CD4-positive, alpha-beta T cell (primary cell): ENCODE measurements around the gene ALLC. TPM values are rescaled to one million over a fixed set of nuclear protein-coding genes. Genes with fewer than 3 reads are reported as not detected.

Source experiments
- ATAC-seq: fragments of 200-7000 bp; cut with Tn5 transposase; one replicate; pipeline ENCODE4 v1.10.0; 2022; ENCODE audit warnings: mild to moderate bottlenecking; ENCODE audit not compliant: poor library complexity
- CTCF ChIA-PET: fragments of 350-600 bp; sonication (Branson Sonifier 250); formaldehyde crosslinking; loops from one replicate; lab custom pipeline; 2021; ENCODE audit warnings: antibody characterized with exemption, inconsistent platforms; lab: Charles Lee
- POLR2A ChIA-PET: fragments of 350-600 bp; sonication (Branson Sonifier 250); formaldehyde crosslinking; loops from one replicate; lab custom pipeline; 2021; ENCODE audit warnings: antibody characterized with exemption, inconsistent platforms; lab: Charles Lee
- DNase-seq, 14 experiments: peaks; one replicate each; pipeline ENCODE4 v3.0.0-alpha.2; 2013 to 2020; ENCODE audit warnings: mixed read lengths in 2 of 14
- H3K27ac ChIP-seq, 2 donors: one replicate each; pipeline versions ENCODE4 v1.5.1 to v1.7.0; 2013; ENCODE audit warnings: low read length in 2 of 2, low read depth in 1 of 2, mild to moderate bottlenecking in 1 of 2
- H3K27me3 ChIP-seq, 2 experiments: 1 replicate in 1 of 2; 2 replicates in 1 of 2; pipeline versions ENCODE4 v1.6.1 to v1.7.0; 2013; ENCODE audit warnings: low read length in 2 of 2, control low read depth in 1 of 2, mild to moderate bottlenecking in 1 of 2, moderate library complexity in 1 of 2; ENCODE audit not compliant: insufficient read depth in 2 of 2, control insufficient read depth in 1 of 2
- H3K36me3 ChIP-seq: one replicate; pipeline ENCODE4 v1.6.1; 2013; ENCODE audit warnings: low read length, control low read depth; ENCODE audit not compliant: insufficient read depth
- H3K4me1 ChIP-seq: one replicate; pipeline ENCODE4 v1.6.1; 2013; ENCODE audit warnings: low read length, control low read depth; ENCODE audit not compliant: insufficient read depth
- H3K4me3 ChIP-seq: one replicate; pipeline ENCODE4 v1.5.1; 2013; ENCODE audit warnings: mild to moderate bottlenecking, low read length, moderate library complexity
- H3K9me3 ChIP-seq, 2 experiments: 1 replicate in 1 of 2; 2 replicates in 1 of 2; pipeline versions ENCODE4 v1.6.1 to v1.7.0; 2013; ENCODE audit warnings: low read length in 2 of 2, mild to moderate bottlenecking in 2 of 2, control low read depth in 1 of 2, moderate library complexity in 1 of 2; ENCODE audit not compliant: control insufficient read depth in 1 of 2, insufficient read depth in 1 of 2
- H3K27ac Mint-ChIP-seq: one replicate; pipeline ENCODE4 v1.8.0; 2020; ENCODE audit warnings: mixed read lengths
- H3K27me3 Mint-ChIP-seq: one replicate; pipeline ENCODE4 v1.8.0; 2021; ENCODE audit warnings: mixed read lengths
- H3K36me3 Mint-ChIP-seq: one replicate; pipeline ENCODE4 v1.8.0; 2021; ENCODE audit warnings: low read depth, mixed read lengths
- H3K4me1 Mint-ChIP-seq: one replicate; pipeline ENCODE4 v1.8.0; 2021; ENCODE audit warnings: low read depth, mixed read lengths
- H3K4me3 Mint-ChIP-seq: one replicate; pipeline ENCODE4 v1.8.0; 2020; ENCODE audit warnings: mild to moderate bottlenecking, mixed read lengths
- H3K9me3 Mint-ChIP-seq: one replicate; pipeline ENCODE4 v1.8.0; 2020; ENCODE audit warnings: mixed read lengths
- intact Hi-C, 2 experiments: fragments of 100-400 bp; cut with DNase I in 1 of 2; cut with micrococcal nuclease in 1 of 2; formaldehyde crosslinking; loops; one replicate each; pipeline versions ENCODE4 v1.15.1 to v1.9.0; 2023 to 2025; cut with DNase I, micrococcal nuclease
- total RNA-seq, 174 experiments: library from RNA in 2 of 174; stranded (reverse) in 2 of 174; gene quantifications; one replicate each; pipeline ENCODE4 v1.2.3 and lab custom pipeline; 2021 to 2026
- TF ChIP-seq, protein P1 (sequence below): fragments of 200-600 bp; IDR thresholded peaks from one replicate; pipeline ENCODE4 v1.8.0; 2022; ENCODE audit warnings: antibody characterized with exemption, mild to moderate bottlenecking

The ALLC gene
- total RNA-seq, 2 experiments from 2014 or later = not detected

GRCh38 chr2:3738454-3738853 lies 80.5 kb downstream of the ALLC start:
- Mint-ChIP-seq H3K27ac (no peak overlapping the region), H3K36me3 (no peaks in the 10 kb centered on the region), H3K4me3 (no peak overlapping the region), H3K4me1 (no peaks in the 10 kb centered on the region), H3K9me3 (no peaks in the 10 kb centered on the region), H3K27me3 (peaks cover 33% of the 10 kb centered on the region)
- Histone ChIP-seq H3K9me3 (peaks cover 0 to 5% of the 10 kb centered on the region in 2 experiments), H3K27me3 (peaks cover 0 to 6% of the 10 kb centered on the region in 2 experiments), H3K4me3 (no peak overlapping the region), H3K4me1 (no peaks in the 10 kb centered on the region), H3K27ac (no peak overlapping the region), H3K36me3 (no peaks in the 10 kb centered on the region)
- intact Hi-C loops = no loop called here
- DNase-seq = no peak
- ATAC-seq = no peak
- POLR2A ChIA-PET = no interaction called here
- CTCF ChIA-PET = no interaction called here
- TF ChIP-seq, protein P1, sequence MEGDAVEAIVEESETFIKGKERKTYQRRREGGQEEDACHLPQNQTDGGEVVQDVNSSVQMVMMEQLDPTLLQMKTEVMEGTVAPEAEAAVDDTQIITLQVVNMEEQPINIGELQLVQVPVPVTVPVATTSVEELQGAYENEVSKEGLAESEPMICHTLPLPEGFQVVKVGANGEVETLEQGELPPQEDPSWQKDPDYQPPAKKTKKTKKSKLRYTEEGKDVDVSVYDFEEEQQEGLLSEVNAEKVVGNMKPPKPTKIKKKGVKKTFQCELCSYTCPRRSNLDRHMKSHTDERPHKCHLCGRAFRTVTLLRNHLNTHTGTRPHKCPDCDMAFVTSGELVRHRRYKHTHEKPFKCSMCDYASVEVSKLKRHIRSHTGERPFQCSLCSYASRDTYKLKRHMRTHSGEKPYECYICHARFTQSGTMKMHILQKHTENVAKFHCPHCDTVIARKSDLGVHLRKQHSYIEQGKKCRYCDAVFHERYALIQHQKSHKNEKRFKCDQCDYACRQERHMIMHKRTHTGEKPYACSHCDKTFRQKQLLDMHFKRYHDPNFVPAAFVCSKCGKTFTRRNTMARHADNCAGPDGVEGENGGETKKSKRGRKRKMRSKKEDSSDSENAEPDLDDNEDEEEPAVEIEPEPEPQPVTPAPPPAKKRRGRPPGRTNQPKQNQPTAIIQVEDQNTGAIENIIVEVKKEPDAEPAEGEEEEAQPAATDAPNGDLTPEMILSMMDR = no peak

DNA sequence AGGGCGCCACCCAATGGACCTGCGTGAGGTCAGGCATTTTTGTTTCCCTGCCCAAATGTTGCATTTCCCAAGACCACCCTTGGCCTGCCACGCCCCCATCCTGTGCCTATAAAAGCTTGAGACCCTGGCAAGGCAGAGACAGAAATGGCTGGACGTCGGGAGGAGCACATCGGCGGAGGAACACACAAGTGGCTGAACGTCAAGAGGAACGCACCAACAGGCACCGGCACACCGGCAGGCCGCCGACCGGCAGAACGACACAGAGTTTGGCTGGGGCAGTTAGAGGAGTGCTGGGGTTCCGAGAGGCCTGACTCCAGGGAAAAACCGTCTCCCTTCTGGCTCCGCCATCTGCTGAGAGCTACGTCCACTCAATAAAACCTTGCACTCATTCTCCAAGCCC lies 81.3 kb downstream of the ALLC start:
- no peaks in the 10 kb centered on the region for H3K4me1 Mint-ChIP-seq
- Histone ChIP-seq H3K9me3 (peaks cover 0 to 9% of the 10 kb centered on the region in 2 experiments), H3K4me1 (no peaks in the 10 kb centered on the region), H3K36me3 (no peaks in the 10 kb centered on the region), H3K27me3 (peaks cover 0 to 6% of the 10 kb centered on the region in 2 experiments), H3K27ac (no peak overlapping the region), H3K4me3 (no peak overlapping the region)
- no peaks in the 10 kb centered on the region for H3K9me3 Mint-ChIP-seq
- no peak overlapping the region for H3K4me3 Mint-ChIP-seq
- ChIA-PET CTCF (no interaction called here), POLR2A (no interaction called here)
- H3K36me3 Mint-ChIP-seq = no peaks in the 10 kb centered on the region
- TF ChIP-seq, protein P1 = no peak
- intact Hi-C loops = no loop called here
- no peak for ATAC-seq
- H3K27me3 Mint-ChIP-seq = peaks cover 34% of the 10 kb centered on the region
- no peak overlapping the region for H3K27ac Mint-ChIP-seq
- DNase-seq = no peak

- H3K4me1 Mint-ChIP-seq = no peaks in the 10 kb centered on the region
- peaks cover 0 to 4% of the 10 kb centered on the region in 2 experiments for H3K27me3 ChIP-seq
- no peak overlapping the region for H3K27ac Mint-ChIP-seq
- ATAC-seq (no peak), DNase-seq (no peak)
- H3K4me3 Mint-ChIP-seq = no peak overlapping the region
- H3K4me3 ChIP-seq = no peak overlapping the region
- no peaks in the 10 kb centered on the region for H3K36me3 Mint-ChIP-seq
- TF ChIP-seq, protein P1 = no peak
- peaks cover 35% of the 10 kb centered on the region for H3K27me3 Mint-ChIP-seq
- H3K4me1 ChIP-seq = no peaks in the 10 kb centered on the region
- ChIA-PET CTCF (no interaction called here), POLR2A (no interaction called here)
- no peak overlapping the region for H3K27ac ChIP-seq
- no peaks in the 10 kb centered on the region for H3K36me3 ChIP-seq
- intact Hi-C loops = no loop called here
- H3K9me3 ChIP-seq = peaks cover 0 to 13% of the 10 kb centered on the region in 2 experiments
- H3K9me3 Mint-ChIP-seq = no peaks in the 10 kb centered on the region
Observed at GRCh38 chr2:3741396-3741795, 83.4 kb downstream of the ALLC start.
